ENCODE measurements around the gene FARP2.

The FARP2 gene

GRCh38 chr2:241329669-241330615, 26.1 kb upstream of the FARP2 start:
- no peak for DNase-seq (ENCODE audit: low spot score)

- DNase-seq (ENCODE audit: low spot score): no peak
These were observed 25.5 kb upstream of the FARP2 start for GRCh38 chr2:241330616-241330981.

DNA sequence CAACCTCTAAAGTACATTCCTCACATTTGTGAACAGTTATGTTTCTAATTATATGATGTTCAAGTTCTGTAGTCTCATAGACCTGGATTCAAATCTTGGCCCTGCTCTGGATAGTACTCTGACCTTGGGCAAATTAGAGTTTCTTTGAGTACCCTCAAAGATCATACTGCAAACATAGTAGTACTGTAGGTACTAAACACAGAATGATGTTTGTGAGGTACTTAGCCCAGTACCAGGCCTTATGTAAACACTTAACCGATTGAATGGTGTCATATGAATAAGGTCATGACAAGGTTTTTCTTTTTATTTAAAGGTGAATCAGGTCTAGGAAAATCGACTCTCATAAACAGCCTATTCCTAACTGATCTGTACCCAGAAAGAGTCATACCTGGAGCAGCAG, 21.3 kb upstream of the FARP2 start:
- no peak for DNase-seq (ENCODE audit: low spot score)

- DNase-seq (ENCODE audit: low spot score): no peak
These were observed 16.1 kb upstream of the FARP2 start for GRCh38 chr2:241339839-241340630.

- DNase-seq (ENCODE audit: low spot score): no peak
These were observed 15.4 kb upstream of the FARP2 start for GRCh38 chr2:241340631-241341163.

- DNase-seq (ENCODE audit: low spot score): no peak
These were observed 11.0 kb upstream of the FARP2 start for GRCh38 chr2:241344925-241345651.

DNA sequence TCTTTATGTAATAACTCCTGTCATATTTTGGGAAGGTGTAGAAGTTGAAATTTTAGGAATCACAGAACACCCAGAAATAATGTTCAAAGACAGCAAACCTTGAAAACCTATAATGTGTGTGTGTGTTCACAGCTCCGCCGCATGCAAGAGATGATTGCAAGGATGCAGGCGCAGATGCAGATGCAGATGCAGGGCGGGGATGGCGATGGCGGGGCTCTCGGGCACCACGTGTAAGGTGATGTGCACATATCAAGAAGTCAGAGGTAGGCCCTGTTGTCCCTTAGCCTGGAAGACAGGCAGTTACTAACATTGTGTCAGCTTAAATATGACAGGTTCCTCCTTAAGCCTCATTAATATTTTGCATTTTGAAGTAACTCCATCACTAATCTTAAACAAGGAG, 6.1 kb upstream of the FARP2 start:
- DNase-seq (ENCODE audit: low spot score): no peak

DNA sequence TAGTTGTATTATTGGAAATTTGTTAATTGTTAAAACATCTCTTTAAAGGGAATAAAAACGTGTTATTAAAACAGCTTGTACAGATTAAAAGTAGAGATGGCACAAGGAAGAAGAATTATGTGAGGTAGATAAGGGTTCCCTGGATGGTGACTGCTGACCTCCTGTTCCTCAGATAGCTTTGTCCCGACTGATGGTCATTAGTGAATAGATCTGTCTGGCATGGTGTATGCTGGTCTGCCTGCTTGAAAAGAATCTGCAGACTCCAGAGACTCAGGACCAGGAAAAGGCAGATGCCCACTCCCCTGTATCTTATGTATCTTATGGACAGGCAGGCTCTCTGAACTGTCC, 5.6 kb upstream of the FARP2 start:
- no peak for DNase-seq (ENCODE audit: low spot score)

GRCh38 chr2:241350878-241351639, 5.0 kb upstream of the FARP2 start:
- DNase-seq (ENCODE audit: low spot score): no peak

GRCh38 chr2:241351640-241352031, 4.4 kb upstream of the FARP2 start:
- DNase-seq (ENCODE audit: low spot score): no peak

DNA sequence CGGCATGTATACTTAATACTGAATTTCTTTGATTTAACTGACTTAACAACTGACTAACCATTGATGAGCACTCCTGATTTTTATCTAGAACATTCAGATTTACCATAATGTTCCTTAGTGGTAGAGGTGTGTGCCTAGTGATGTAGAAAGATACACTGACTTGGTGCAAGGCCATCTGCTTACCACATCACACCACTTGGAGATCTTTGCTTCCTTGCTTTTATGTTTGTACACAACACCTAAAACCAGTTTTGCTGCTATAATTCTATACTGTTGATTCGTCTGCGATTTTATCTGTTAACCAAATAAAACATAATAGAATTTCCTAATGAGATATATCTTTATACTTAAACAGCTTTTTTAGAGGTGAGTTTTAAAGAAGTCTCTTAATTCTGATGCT, 3.9 kb upstream of the FARP2 start:
- no peak for DNase-seq (ENCODE audit: low spot score)

GRCh38 chr2:241354668-241355658, 1.1 kb upstream of the FARP2 start:
- peak; percentile 45 for DNase-seq (ENCODE audit: low spot score)

DNA sequence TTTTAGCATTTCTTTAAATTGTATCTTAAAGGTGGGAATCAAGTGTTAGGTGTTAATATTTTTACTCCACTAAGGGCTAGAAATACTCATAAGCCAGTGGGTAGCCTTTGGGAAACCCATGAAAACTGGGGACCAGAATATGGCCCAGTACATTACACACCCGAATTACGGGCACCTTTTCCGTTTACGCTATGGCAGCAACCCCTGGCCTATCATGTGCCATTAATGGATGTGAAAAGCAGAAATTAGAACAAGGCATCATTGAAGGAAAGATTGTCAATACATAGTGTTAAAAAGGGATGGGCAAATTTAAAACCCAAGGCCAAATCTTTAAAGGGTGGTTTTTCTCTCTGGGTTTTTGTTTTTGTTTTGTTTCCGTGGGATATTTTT, 781 bp downstream of the FARP2 start:
- DNase-seq (ENCODE audit: low spot score): no peak

DNA sequence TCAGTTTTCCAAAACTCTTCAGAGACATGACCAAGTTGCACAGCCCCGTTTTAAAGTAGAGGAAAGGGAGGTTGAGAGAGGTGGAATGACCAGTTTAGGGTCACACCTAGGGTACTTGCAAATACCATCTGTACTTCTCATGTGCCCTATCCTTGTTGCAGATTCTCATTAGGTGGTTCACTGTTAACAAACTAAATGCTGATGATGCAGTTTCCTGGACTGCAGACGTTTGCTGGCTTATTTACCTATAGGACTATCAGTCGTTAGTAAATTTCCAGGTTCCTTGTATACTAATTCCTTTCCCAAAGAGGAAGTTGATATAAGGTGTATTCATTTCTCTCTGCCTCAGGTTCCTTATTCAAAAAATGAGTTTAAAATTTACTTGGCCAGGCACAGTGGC, 1.4 kb downstream of the FARP2 start:
- no peak for DNase-seq (ENCODE audit: low spot score)

DNA sequence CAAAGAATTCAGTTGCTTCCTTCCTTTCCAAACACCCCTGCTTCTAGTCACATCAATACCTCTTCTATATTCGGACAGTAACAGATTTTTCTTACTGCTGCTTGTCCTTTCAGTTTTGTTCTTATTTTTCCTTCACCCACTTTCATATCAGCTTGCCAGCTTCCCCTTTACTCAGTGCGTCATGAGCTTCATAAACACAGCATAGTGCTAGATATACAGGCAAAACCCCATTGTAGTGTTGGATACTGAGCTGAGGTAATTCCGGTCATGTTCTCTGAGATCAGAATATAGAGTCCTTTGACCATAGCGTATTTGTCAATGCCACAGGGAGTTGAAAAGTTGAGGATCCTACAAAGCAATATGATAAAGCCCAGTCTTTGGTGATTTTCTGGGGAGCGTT, 2.4 kb downstream of the FARP2 start:
- no peak for DNase-seq (ENCODE audit: low spot score)

- DNase-seq (ENCODE audit: low spot score): peak; percentile 32
These were observed 3.5 kb downstream of the FARP2 start for GRCh38 chr2:241359481-241360045.

GRCh38 chr2:241363426-241363825, 7.3 kb downstream of the FARP2 start:
- DNase-seq (ENCODE audit: low spot score): no peak

DNA sequence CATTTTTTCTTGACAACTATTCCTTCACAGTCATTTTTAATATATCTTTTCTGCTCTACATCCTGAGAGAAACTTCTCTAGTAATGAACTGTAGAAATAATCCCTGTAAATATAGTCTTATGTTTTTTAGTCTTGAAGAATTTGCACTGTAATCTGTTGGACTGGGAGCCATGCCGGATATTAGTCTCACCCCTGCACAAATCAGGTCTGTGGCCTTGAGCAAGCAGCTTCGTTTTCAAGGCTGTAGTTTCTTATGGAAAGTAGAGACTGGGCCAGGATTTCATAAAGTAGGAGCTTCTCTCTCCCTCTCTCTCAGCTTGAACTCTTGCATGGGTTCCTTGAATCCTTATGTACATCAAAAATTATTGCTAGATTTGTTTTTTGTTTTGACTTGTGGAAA, 8.7 kb downstream of the FARP2 start:
- no peak for DNase-seq (ENCODE audit: low spot score)

GRCh38 chr2:241366678-241367077, 10.6 kb downstream of the FARP2 start:
- DNase-seq (ENCODE audit: low spot score): no peak

DNA sequence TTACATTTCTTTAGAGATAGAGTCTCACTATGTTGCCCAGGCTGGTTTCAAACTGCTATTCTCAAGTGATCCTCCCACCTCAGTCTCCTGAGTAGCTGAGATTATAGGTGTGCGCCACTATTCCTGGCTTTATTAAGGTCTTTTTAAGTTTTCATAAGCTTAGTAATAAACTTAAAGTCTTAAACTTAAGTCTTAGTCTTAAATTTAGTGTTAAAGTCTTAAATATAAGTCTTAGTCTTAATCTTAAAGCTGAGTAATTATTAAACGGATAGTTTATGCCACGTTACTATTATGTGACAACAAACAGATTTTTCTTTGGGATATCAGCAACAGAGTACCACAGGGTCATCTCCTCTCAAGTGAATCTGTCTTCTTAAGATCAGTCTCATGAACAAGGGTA, 12.6 kb downstream of the FARP2 start:
- no peak for DNase-seq (ENCODE audit: low spot score)

Data from HuH-7.5 (cell line).